CD4-positive, alpha-beta memory T cell (primary cell): ENCODE data around the gene C19orf73. TPM values are rescaled to one million over a fixed set of nuclear protein-coding genes. Genes with fewer than 3 reads are reported as not detected.
"Not testable (repeated sequence)": the region's sequence is repeated elsewhere in the genome, so short reads cannot be mapped to it uniquely, and the experiment has no call there.

Experiments used
- CTCF ChIA-PET: fragments of 350-600 bp; sonication (Branson Sonifier 250); formaldehyde crosslinking; loops from one replicate; lab custom pipeline; 2021; ENCODE audit warnings: inconsistent platforms; ENCODE audit not compliant: partially characterized antibody; lab: Charles Lee
- POLR2A ChIA-PET: fragments of 350-600 bp; sonication (Branson Sonifier 250); formaldehyde crosslinking; loops from one replicate; lab custom pipeline; 2021; ENCODE audit not compliant: partially characterized antibody; lab: Charles Lee
- DNase-seq, 5 donors: peaks; one replicate each; pipeline versions ENCODE4 v3.0.0 to v3.0.0-alpha.2; 2020 to 2022; ENCODE audit warnings: mixed read lengths in 1 of 5
- H3K27ac ChIP-seq: one replicate; pipeline ENCODE4 v1.7.0; 2013; ENCODE audit warnings: low read depth, low read length
- H3K27me3 ChIP-seq: 2 replicates; pipeline ENCODE4 v1.7.0; 2013; ENCODE audit warnings: mild to moderate bottlenecking, low read length, moderate library complexity; ENCODE audit not compliant: insufficient read depth
- H3K36me3 ChIP-seq: 2 replicates; pipeline ENCODE4 v1.7.0; 2013; ENCODE audit warnings: mild to moderate bottlenecking, low read length, moderate library complexity; ENCODE audit not compliant: insufficient read depth
- H3K4me1 ChIP-seq: 2 replicates; pipeline ENCODE4 v1.7.0; 2013; ENCODE audit warnings: mild to moderate bottlenecking, low read length, moderate library complexity; ENCODE audit not compliant: insufficient read depth
- H3K4me3 ChIP-seq, 2 donors: one replicate each; pipeline ENCODE4 v1.7.0; 2013; ENCODE audit warnings: low read length in 2 of 2, mild to moderate bottlenecking in 1 of 2
- H3K9me3 ChIP-seq, 2 donors: one replicate each; pipeline ENCODE4 v1.7.0; 2013; ENCODE audit warnings: low read length in 2 of 2, control low read depth in 1 of 2; ENCODE audit not compliant: control insufficient read depth in 1 of 2
- H3K27ac Mint-ChIP-seq, 7 donors: one replicate each; pipeline ENCODE4 v1.8.0; 2020 to 2021; ENCODE audit warnings: mixed read lengths in 7 of 7, mild to moderate bottlenecking in 6 of 7, inconsistent platforms in 3 of 7, moderate library complexity in 3 of 7
- H3K27me3 Mint-ChIP-seq, 2 donors: one replicate each; pipeline ENCODE4 v1.8.0; 2020 to 2021; ENCODE audit warnings: mixed read lengths in 2 of 2
- H3K36me3 Mint-ChIP-seq, 2 donors: one replicate each; pipeline ENCODE4 v1.8.0; 2020 to 2021; ENCODE audit warnings: mixed read lengths in 2 of 2, inconsistent platforms in 1 of 2, mild to moderate bottlenecking in 1 of 2
- H3K4me1 Mint-ChIP-seq, 4 donors: one replicate each; pipeline ENCODE4 v1.8.0; 2020 to 2021; ENCODE audit warnings: mixed read lengths in 4 of 4, mild to moderate bottlenecking in 1 of 4
- H3K4me3 Mint-ChIP-seq, 8 donors: one replicate each; pipeline ENCODE4 v1.8.0; 2020 to 2021; ENCODE audit warnings: mixed read lengths in 8 of 8, mild to moderate bottlenecking in 7 of 8, moderate library complexity in 6 of 8, inconsistent platforms in 3 of 8
- H3K9me3 Mint-ChIP-seq, 8 donors: one replicate each; pipeline ENCODE4 v1.8.0; 2020 to 2021; ENCODE audit warnings: mixed read lengths in 8 of 8, mild to moderate bottlenecking in 5 of 8, inconsistent platforms in 3 of 8, moderate library complexity in 1 of 8
- intact Hi-C: fragments of 100-400 bp; cut with micrococcal nuclease; formaldehyde crosslinking; loops from one replicate; pipeline ENCODE4 v1.15.1; 2023
- polyA plus RNA-seq, 2 donors: library from polyadenylated mRNA; unstranded; fragments of 300-500 nt; fragmentation: Illumina TruSeq; gene quantifications; one replicate each; pipeline ENCODE4 v1.2.3, GENCODE V29; 2021
- total RNA-seq, 2 experiments: library from RNA; stranded (reverse); gene quantifications; one replicate each; pipeline ENCODE4 v1.2.3, GENCODE V29; 2021

The C19orf73 gene
- total and polyA plus RNA-seq, 4 experiments from 2014 or later = 1.7 to 3.7 (median 1.9) TPM

GRCh38 chr19:49123285-49123684 lies 4.3 kb upstream of the C19orf73 start:
- H3K9me3 Mint-ChIP-seq, H3K4me3 Mint-ChIP-seq, H3K27me3 ChIP-seq, H3K4me3 ChIP-seq, H3K36me3 ChIP-seq, H3K27ac ChIP-seq, H3K27me3 Mint-ChIP-seq, H3K9me3 ChIP-seq, intact Hi-C loops, DNase-seq, H3K36me3 Mint-ChIP-seq: not testable (repeated sequence)
- ChIA-PET POLR2A (interaction anchor here (1.5 kb wide), 1 partner anchor 9 kb away, joined by 3 read pairs; the partner anchor contains the start of gene LIN7B), CTCF (interaction anchor here (1.6 kb wide), 1 partner anchor 25 kb away, joined by 4 read pairs; no protein-coding TSS in a partner anchor)
- peaks cover 15 to 24% (median 15%) of the 10 kb centered on the region in 4 donors for H3K4me1 Mint-ChIP-seq
- peak overlapping the region in 1 of 7 donors; percentile 21 for H3K27ac Mint-ChIP-seq
- peaks cover 20% of the 10 kb centered on the region for H3K4me1 ChIP-seq

DNA sequence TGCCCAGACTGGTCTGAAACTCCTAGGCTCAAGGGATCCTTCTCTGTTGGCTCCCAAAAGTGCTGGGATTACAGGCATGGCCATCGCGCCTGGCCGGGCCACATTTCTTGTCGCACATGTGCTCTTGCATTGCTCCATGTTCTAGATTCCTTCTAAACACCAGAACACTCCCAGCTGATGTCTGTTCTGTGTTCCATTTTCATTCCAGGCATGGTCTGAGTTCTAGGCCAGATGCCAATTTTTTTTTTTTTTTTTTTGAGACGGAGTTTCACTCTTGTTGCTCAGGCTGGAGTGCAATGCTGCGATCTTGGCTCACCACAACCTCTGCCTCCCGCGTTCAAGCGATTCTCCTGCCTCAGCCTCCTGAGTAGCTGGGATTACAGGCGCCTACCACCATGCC lies 2.9 kb upstream of the C19orf73 start:
- H3K4me3 Mint-ChIP-seq = peak overlapping the region in 3 of 8 donors; percentile 2 to 54 (median 3)

GRCh38 chr19:49120868-49121267 lies 1.9 kb upstream of the C19orf73 start:
- intact Hi-C loops = no loop called here
- Histone ChIP-seq H3K27ac (no peak overlapping the region), H3K36me3 (no peaks in the 10 kb centered on the region), H3K4me3 (no peak overlapping the region), H3K9me3 (no peaks in the 10 kb centered on the region), H3K27me3 (no peaks in the 10 kb centered on the region), H3K4me1 (peaks cover 28% of the 10 kb centered on the region)
- Mint-ChIP-seq H3K9me3 (peaks cover 0 to 3% (median 0%) of the 10 kb centered on the region in 8 donors), H3K27me3 (no peaks in the 10 kb centered on the region), H3K4me3 (peak overlapping the region; percentile 71 to 86 (median 79)), H3K27ac (peak overlapping the region in 6 of 7 donors; percentile 13 to 87 (median 52)), H3K36me3 (no peaks in the 10 kb centered on the region), H3K4me1 (peaks cover 18 to 38% (median 28%) of the 10 kb centered on the region in 4 donors)
- ChIA-PET CTCF (interaction anchor here (1.5 to 2.0 kb wide), 3 partner anchors 15 to 26 kb away, joined by 4 to 6 read pairs (median 4); no protein-coding TSS in a partner anchor), POLR2A (interaction anchor here (0.9 to 1.5 kb wide), 3 partner anchors 9 to 20 kb away, joined by 3 to 5 read pairs (median 3); no protein-coding TSS in a partner anchor)
- DNase-seq = peak in 1 of 5 donors; percentile 24

More for the DNA sequence above, 2.9 kb upstream of the C19orf73 start:
- peak in 1 of 5 donors; percentile 31 for DNase-seq
- H3K27ac ChIP-seq, H3K36me3 ChIP-seq, POLR2A ChIA-PET, intact Hi-C loops, H3K36me3 Mint-ChIP-seq, H3K27me3 Mint-ChIP-seq, H3K4me3 ChIP-seq, H3K27ac Mint-ChIP-seq, H3K9me3 ChIP-seq, H3K9me3 Mint-ChIP-seq, H3K27me3 ChIP-seq: not testable (repeated sequence)
- CTCF ChIA-PET = interaction anchor here (0.7 to 1.8 kb wide), 3 partner anchors 16 to 168 kb away, joined by 3 to 6 read pairs (median 4); no protein-coding TSS in a partner anchor
- H3K4me1 ChIP-seq = peaks cover 23% of the 10 kb centered on the region
- H3K4me1 Mint-ChIP-seq = peaks cover 18 to 30% (median 25%) of the 10 kb centered on the region in 4 donors

- Mint-ChIP-seq H3K27ac (peak overlapping the region in 5 of 7 donors; percentile 32 to 87 (median 76)), H3K36me3 (no peaks in the 10 kb centered on the region), H3K4me3 (peak overlapping the region; percentile 71 to 86 (median 79)), H3K9me3 (peaks cover 0 to 3% (median 0%) of the 10 kb centered on the region in 8 donors), H3K27me3 (no peaks in the 10 kb centered on the region), H3K4me1 (peaks cover 18 to 38% (median 30%) of the 10 kb centered on the region in 4 donors)
- H3K27ac ChIP-seq = no peak overlapping the region
- ChIA-PET POLR2A (interaction anchor here (0.8 to 1.5 kb wide), 6 partner anchors 8 to 24 kb away, joined by 3 to 9 read pairs (median 3); no protein-coding TSS in a partner anchor), CTCF (interaction anchor here (1.0 to 2.0 kb wide), 4 partner anchors 8 to 127 kb away, joined by 3 to 6 read pairs (median 4); partner anchors contain the start of genes GYS1 and RUVBL2)
- H3K27me3 ChIP-seq = no peaks in the 10 kb centered on the region
- H3K36me3 ChIP-seq = no peaks in the 10 kb centered on the region
- H3K9me3 ChIP-seq = no peaks in the 10 kb centered on the region
- peaks cover 28% of the 10 kb centered on the region for H3K4me1 ChIP-seq
- peak overlapping the region in 1 of 2 donors; percentile 73 for H3K4me3 ChIP-seq
- intact Hi-C loops = no loop called here
- DNase-seq = peak in 1 of 5 donors; percentile 44
Measured at GRCh38 chr19:49120325-49120683, 1.4 kb upstream of the C19orf73 start.

GRCh38 chr19:49119411-49120324 lies 725 bp upstream of the C19orf73 start, which contains the start of gene PPFIA3:
Gene PPFIA3, plus strand, starts transcription at chr19:49119544. Its CDS starts 8,330 bp downstream, at chr19:49127874.
- Histone ChIP-seq H3K4me1 (peaks cover 28% of the 10 kb centered on the region), H3K36me3 (no peaks in the 10 kb centered on the region), H3K9me3 (no peaks in the 10 kb centered on the region), H3K27ac (peak within 1 kb of the TSS; percentile 79), H3K4me3 (peak within 1 kb of the TSS; percentile 73 to 78), H3K27me3 (no peaks in the 10 kb centered on the region)
- ChIA-PET CTCF (interaction anchor here (0.6 to 2.0 kb wide), 4 partner anchors 8 to 1355 kb away, joined by 3 to 4 read pairs (median 4); partner anchors contain the start of genes GYS1 and RUVBL2), POLR2A (interaction anchor here (0.8 to 1.5 kb wide), 6 partner anchors 8 to 24 kb away, joined by 3 to 9 read pairs (median 3); no protein-coding TSS in a partner anchor)
- DNase-seq = peak in 2 of 5 donors; percentile 23 to 46
- peaks cover 20 to 39% (median 33%) of the 10 kb centered on the region in 4 donors for H3K4me1 Mint-ChIP-seq
- intact Hi-C loops = loop anchor here (1.0 to 5.0 kb wide), 4 partner anchors 9 to 333 kb away; partner anchors contain the start of genes ALDH16A1, GYS1, PIH1D1 and RUVBL2
- H3K27ac Mint-ChIP-seq = peak within 1 kb of the TSS; percentile 90 to 96 (median 94)
- no peaks in the 10 kb centered on the region for H3K36me3 Mint-ChIP-seq
- H3K9me3 Mint-ChIP-seq = peaks cover 0 to 3% (median 0%) of the 10 kb centered on the region in 8 donors
- H3K4me3 Mint-ChIP-seq = peak within 1 kb of the TSS; percentile 83 to 93 (median 88)
- H3K27me3 Mint-ChIP-seq = no peaks in the 10 kb centered on the region

DNA sequence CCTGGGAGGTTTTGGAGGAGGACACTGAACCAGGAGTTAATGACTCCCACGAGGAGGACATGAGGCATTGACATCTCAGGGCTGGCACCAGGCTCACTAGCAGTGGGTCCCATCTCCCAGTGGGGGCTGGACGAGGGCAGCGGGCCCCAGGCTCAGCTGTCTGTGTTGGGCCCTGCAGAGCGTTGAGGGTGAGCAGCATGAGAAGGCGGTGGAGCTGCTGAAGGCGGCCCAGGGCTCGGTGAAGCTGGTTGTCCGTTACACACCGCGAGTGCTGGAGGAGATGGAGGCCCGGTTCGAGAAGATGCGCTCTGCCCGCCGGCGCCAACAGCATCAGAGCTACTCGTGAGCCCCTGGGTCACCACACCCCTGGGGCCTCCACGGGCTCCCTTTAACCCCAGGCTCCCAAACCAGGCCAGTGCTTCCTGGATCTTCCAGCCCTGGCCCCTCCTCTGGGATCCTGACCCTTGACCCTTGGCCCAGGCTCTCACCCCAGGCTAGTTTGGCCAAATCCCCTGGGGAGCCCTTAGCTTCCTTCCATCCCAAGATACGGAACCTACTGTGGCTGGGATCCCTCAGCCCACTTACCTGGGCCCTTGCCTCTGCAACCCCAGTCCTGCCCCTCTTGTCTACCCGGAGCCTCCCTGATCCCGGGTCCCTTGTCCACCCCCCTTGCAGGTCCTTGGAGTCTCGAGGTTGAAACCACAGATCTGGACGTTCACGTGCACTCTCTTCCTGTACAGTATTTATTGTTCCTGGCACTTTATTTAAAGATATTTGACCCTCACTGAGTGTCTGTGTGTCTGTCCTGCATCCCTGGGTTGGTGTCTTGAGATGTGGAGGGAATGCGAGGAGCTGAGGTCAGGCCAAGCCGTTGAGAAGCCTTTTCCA lies 1.0 kb downstream of the C19orf73 start:
- H3K27me3 Mint-ChIP-seq = no peaks in the 10 kb centered on the region
- H3K9me3 Mint-ChIP-seq = peaks cover 0 to 3% (median 0%) of the 10 kb centered on the region in 8 donors
- no peaks in the 10 kb centered on the region for H3K36me3 ChIP-seq
- H3K36me3 Mint-ChIP-seq = peaks cover 0 to 4% of the 10 kb centered on the region in 2 donors
- peak overlapping the region; percentile 73 to 78 for H3K4me3 ChIP-seq
- peak in 1 of 5 donors; percentile 44 for DNase-seq
- H3K4me1 ChIP-seq = peaks cover 34% of the 10 kb centered on the region
- intact Hi-C loops = loop anchor here (2.0 to 5.0 kb wide), 3 partner anchors 29 to 334 kb away; partner anchors contain the start of genes ALDH16A1, GYS1, PIH1D1 and RUVBL2
- no peaks in the 10 kb centered on the region for H3K9me3 ChIP-seq
- peaks cover 29 to 49% (median 41%) of the 10 kb centered on the region in 4 donors for H3K4me1 Mint-ChIP-seq
- CTCF ChIA-PET = interaction anchor here (0.9 to 2.9 kb wide), 5 partner anchors 9 to 124 kb away, joined by 3 to 11 read pairs (median 5); partner anchors contain the start of genes GYS1 and RUVBL2
- POLR2A ChIA-PET = interaction anchor here (1.7 to 3.0 kb wide), 2 partner anchors 10 to 32 kb away, joined by 8 to 9 read pairs; no protein-coding TSS in a partner anchor
- H3K27ac ChIP-seq = peak overlapping the region; percentile 79
- H3K27me3 ChIP-seq = no peaks in the 10 kb centered on the region
- H3K4me3 Mint-ChIP-seq = peak overlapping the region; percentile 83 to 93 (median 88)
- peak overlapping the region; percentile 90 to 96 (median 94) for H3K27ac Mint-ChIP-seq
